Measurements from ENCODE around the gene LRRC37B. TPM values are rescaled to one million over a fixed set of nuclear protein-coding genes. Genes with fewer than 3 reads are reported as not detected.
"Not testable (repeated sequence)": the region's sequence is repeated elsewhere in the genome, so short reads cannot be mapped to it uniquely, and the experiment has no call there.

LRRC37B gene
- polyA plus RNA-seq, 1 donor from 2014 or later, result 39.6 TPM

GRCh38 chr17:32042266-32042665 is 35.1 kb downstream of the LRRC37B start:
- H3K27me3 ChIP-seq (ENCODE audit: insufficient read depth, low read depth, low read length); H3K4me3 ChIP-seq (ENCODE audit: low read length); H3K9ac ChIP-seq (ENCODE audit: low read length); H4K20me1 ChIP-seq (ENCODE audit: insufficient read depth); H2AFZ ChIP-seq (ENCODE audit: low read depth, low read length); H3K9me2 ChIP-seq (ENCODE audit: insufficient read depth, low read length); H3K79me2 ChIP-seq (replicated peaks; ENCODE audit: insufficient read depth, low read length); H3K27ac ChIP-seq (ENCODE audit: low read length); H3K4me2 ChIP-seq (ENCODE audit: low read length); H3K36me3 ChIP-seq (ENCODE audit: insufficient read depth, low read length); H3F3A ChIP-seq (ENCODE audit: insufficient read depth, low read length, poor library complexity, severe bottlenecking); H3K9me3 ChIP-seq (ENCODE audit: low read length): not testable (repeated sequence)

- H3K9me3 ChIP-seq (ENCODE audit: low read length); H3K36me3 ChIP-seq (ENCODE audit: insufficient read depth, low read length); H4K20me1 ChIP-seq (ENCODE audit: insufficient read depth); H3K9me2 ChIP-seq (ENCODE audit: insufficient read depth, low read length); H3K9ac ChIP-seq (ENCODE audit: low read length); H2AFZ ChIP-seq (ENCODE audit: low read depth, low read length); H3K27me3 ChIP-seq (ENCODE audit: insufficient read depth, low read depth, low read length); H3K4me3 ChIP-seq (ENCODE audit: low read length); H3K27ac ChIP-seq (ENCODE audit: low read length); H3F3A ChIP-seq (ENCODE audit: insufficient read depth, low read length, poor library complexity, severe bottlenecking); H3K4me2 ChIP-seq (ENCODE audit: low read length); H3K79me2 ChIP-seq (replicated peaks; ENCODE audit: insufficient read depth, low read length): not testable (repeated sequence)
Measured at GRCh38 chr17:32045611-32046010, 38.4 kb downstream of the LRRC37B start.

- not testable (repeated sequence) for H3K9ac ChIP-seq (ENCODE audit: low read length); H3K4me3 ChIP-seq (ENCODE audit: low read length); H3K27me3 ChIP-seq (ENCODE audit: insufficient read depth, low read depth, low read length); H3K36me3 ChIP-seq (ENCODE audit: insufficient read depth, low read length); H3K9me2 ChIP-seq (ENCODE audit: insufficient read depth, low read length); H3K27ac ChIP-seq (ENCODE audit: low read length); H3F3A ChIP-seq (ENCODE audit: insufficient read depth, low read length, poor library complexity, severe bottlenecking); H4K20me1 ChIP-seq (ENCODE audit: insufficient read depth); H3K79me2 ChIP-seq (replicated peaks; ENCODE audit: insufficient read depth, low read length); H3K4me2 ChIP-seq (ENCODE audit: low read length); H3K9me3 ChIP-seq (ENCODE audit: low read length); H2AFZ ChIP-seq (ENCODE audit: low read depth, low read length)
Measured at GRCh38 chr17:32047663-32048062, 40.5 kb downstream of the LRRC37B start.

- H3K27me3 ChIP-seq (ENCODE audit: insufficient read depth, low read depth, low read length); H3K9ac ChIP-seq (ENCODE audit: low read length); H3K9me3 ChIP-seq (ENCODE audit: low read length); H3K79me2 ChIP-seq (replicated peaks; ENCODE audit: insufficient read depth, low read length); H3K36me3 ChIP-seq (ENCODE audit: insufficient read depth, low read length); H4K20me1 ChIP-seq (ENCODE audit: insufficient read depth); H2AFZ ChIP-seq (ENCODE audit: low read depth, low read length); H3K9me2 ChIP-seq (ENCODE audit: insufficient read depth, low read length); H3K4me3 ChIP-seq (ENCODE audit: low read length); H3K27ac ChIP-seq (ENCODE audit: low read length); H3K4me2 ChIP-seq (ENCODE audit: low read length); H3F3A ChIP-seq (ENCODE audit: insufficient read depth, low read length, poor library complexity, severe bottlenecking): not testable (repeated sequence)
Measured at GRCh38 chr17:32054985-32055384, 47.8 kb downstream of the LRRC37B start.

- H3K79me2 ChIP-seq (replicated peaks; ENCODE audit: insufficient read depth, low read length); H3K36me3 ChIP-seq (ENCODE audit: insufficient read depth, low read length); H2AFZ ChIP-seq (ENCODE audit: low read depth, low read length); H3K27me3 ChIP-seq (ENCODE audit: insufficient read depth, low read depth, low read length); H3K9me2 ChIP-seq (ENCODE audit: insufficient read depth, low read length); H3K4me3 ChIP-seq (ENCODE audit: low read length); H3K9me3 ChIP-seq (ENCODE audit: low read length); H3F3A ChIP-seq (ENCODE audit: insufficient read depth, low read length, poor library complexity, severe bottlenecking); H3K4me2 ChIP-seq (ENCODE audit: low read length); H4K20me1 ChIP-seq (ENCODE audit: insufficient read depth); H3K27ac ChIP-seq (ENCODE audit: low read length); H3K9ac ChIP-seq (ENCODE audit: low read length): not testable (repeated sequence)
Measured at GRCh38 chr17:32055425-32055824, 48.2 kb downstream of the LRRC37B start.

- not testable (repeated sequence) for H3K27me3 ChIP-seq (ENCODE audit: insufficient read depth, low read depth, low read length); H2AFZ ChIP-seq (ENCODE audit: low read depth, low read length); H3K4me2 ChIP-seq (ENCODE audit: low read length); H3F3A ChIP-seq (ENCODE audit: insufficient read depth, low read length, poor library complexity, severe bottlenecking); H3K9me3 ChIP-seq (ENCODE audit: low read length); H3K4me3 ChIP-seq (ENCODE audit: low read length); H3K9ac ChIP-seq (ENCODE audit: low read length); H3K27ac ChIP-seq (ENCODE audit: low read length); H3K79me2 ChIP-seq (replicated peaks; ENCODE audit: insufficient read depth, low read length); H4K20me1 ChIP-seq (ENCODE audit: insufficient read depth); H3K9me2 ChIP-seq (ENCODE audit: insufficient read depth, low read length); H3K36me3 ChIP-seq (ENCODE audit: insufficient read depth, low read length)
Measured at GRCh38 chr17:32056500-32056899, 49.3 kb downstream of the LRRC37B start.

- H2AFZ ChIP-seq (ENCODE audit: low read depth, low read length); H3K27ac ChIP-seq (ENCODE audit: low read length); H3K4me3 ChIP-seq (ENCODE audit: low read length); H3K9me2 ChIP-seq (ENCODE audit: insufficient read depth, low read length); H3K9me3 ChIP-seq (ENCODE audit: low read length); H3K36me3 ChIP-seq (ENCODE audit: insufficient read depth, low read length); H3K4me2 ChIP-seq (ENCODE audit: low read length); H3K27me3 ChIP-seq (ENCODE audit: insufficient read depth, low read depth, low read length); H3K79me2 ChIP-seq (replicated peaks; ENCODE audit: insufficient read depth, low read length); H3K9ac ChIP-seq (ENCODE audit: low read length); H3F3A ChIP-seq (ENCODE audit: insufficient read depth, low read length, poor library complexity, severe bottlenecking); H4K20me1 ChIP-seq (ENCODE audit: insufficient read depth): not testable (repeated sequence)
Measured at GRCh38 chr17:32057460-32058105, 50.4 kb downstream of the LRRC37B start.

- not testable (repeated sequence) for H3K79me2 ChIP-seq (replicated peaks; ENCODE audit: insufficient read depth, low read length); H3K4me2 ChIP-seq (ENCODE audit: low read length); H3K9me3 ChIP-seq (ENCODE audit: low read length)
Measured at GRCh38 chr17:32060695-32061094, 53.5 kb downstream of the LRRC37B start.

More at GRCh38 chr17:32060695-32061094, 53.5 kb downstream of the LRRC37B start:
- H3K4me3 ChIP-seq (ENCODE audit: low read length); H3K9ac ChIP-seq (ENCODE audit: low read length); H2AFZ ChIP-seq (ENCODE audit: low read depth, low read length); H3K36me3 ChIP-seq (ENCODE audit: insufficient read depth, low read length); H4K20me1 ChIP-seq (ENCODE audit: insufficient read depth); H3K27ac ChIP-seq (ENCODE audit: low read length); H3K27me3 ChIP-seq (ENCODE audit: insufficient read depth, low read depth, low read length); H3F3A ChIP-seq (ENCODE audit: insufficient read depth, low read length, poor library complexity, severe bottlenecking); H3K9me2 ChIP-seq (ENCODE audit: insufficient read depth, low read length): not testable (repeated sequence)
